Smooth muscle cell (in vitro differentiated cells): ENCODE results near the gene SLC6A4. TPM values are rescaled to one million over a fixed set of nuclear protein-coding genes. Genes with fewer than 3 reads are reported as not detected.

Experiments
- DNase-seq: peaks from one replicate; lab custom pipeline; 2025; ENCODE audit not compliant: unreplicated experiment; lab: John Stamatoyannopoulos, UW
- H2AFZ ChIP-seq: fragments of 200-600 bp; sonication (generic); 2 replicates; pipeline ENCODE4 v1.6.0; 2016; ENCODE audit warnings: antibody characterized with exemption, low read depth, mild to moderate bottlenecking
- H3F3A ChIP-seq: fragments of 200-600 bp; sonication (generic); 2 replicates; pipeline ENCODE4 v1.6.0; 2017; ENCODE audit warnings: antibody characterized with exemption, low read depth
- H3K27ac ChIP-seq: fragments of 200-600 bp; sonication (generic); 2 replicates; pipeline ENCODE4 v1.5.1; 2016; ENCODE audit warnings: low read depth, mild to moderate bottlenecking
- H3K27me3 ChIP-seq: fragments of 200-600 bp; sonication (generic); 2 replicates; pipeline ENCODE4 v1.6.1; 2016; ENCODE audit warnings: low read depth, mild to moderate bottlenecking
- H3K36me3 ChIP-seq: fragments of 200-600 bp; sonication (generic); 2 replicates; pipeline ENCODE4 v1.5.1; 2016; ENCODE audit warnings: low read depth
- H3K4me1 ChIP-seq: fragments of 200-600 bp; sonication (generic); 2 replicates; pipeline ENCODE4 v1.5.1; 2016; ENCODE audit warnings: low read depth
- H3K4me2 ChIP-seq: fragments of 200-600 bp; sonication (generic); 2 replicates; pipeline ENCODE4 v1.6.0; 2016; ENCODE audit warnings: mild to moderate bottlenecking
- H3K4me3 ChIP-seq: fragments of 200-600 bp; sonication (generic); 2 replicates; pipeline ENCODE4 v1.5.1; 2016; ENCODE audit warnings: mild to moderate bottlenecking
- H3K79me2 ChIP-seq: fragments of 200-600 bp; sonication (generic); 2 replicates; pipeline ENCODE4 v1.6.0; 2016; ENCODE audit warnings: low read depth, mild to moderate bottlenecking
- H3K9ac ChIP-seq: fragments of 200-600 bp; sonication (generic); 2 replicates; pipeline ENCODE4 v1.6.0; 2016; ENCODE audit warnings: low read depth
- H3K9me3 ChIP-seq: fragments of 200-600 bp; sonication (generic); replicated peaks from 2 replicates; pipeline ENCODE4 v1.5.1; 2016; ENCODE audit warnings: low read depth
- H4K20me1 ChIP-seq: fragments of 200-600 bp; sonication (generic); 2 replicates; pipeline ENCODE4 v1.6.0; 2016; ENCODE audit warnings: low read depth
- WGBS: methylation state at CpG from one replicate; pipeline ENCODE4 v1.1.7; 2016; ENCODE audit warnings: low lambda C conversion rate; 5-methylcytosine and 5-hydroxymethylcytosine counted together
- polyA plus RNA-seq: library from polyadenylated mRNA; unstranded; fragments of >200 nt; fragmentation: Nextera tagmentation; extraction: Ambion mirVana; gene quantifications from 2 replicates; pipeline ENCODE4 v1.2.1, GENCODE V29; 2016
- total RNA-seq: library from RNA; depleted of rRNA; stranded (reverse); fragments of >200 nt; gene quantifications from 2 replicates; pipeline ENCODE4 v1.2.3, GENCODE V29; 2014
- TF ChIP-seq, protein P1 (sequence below): fragments of 200-600 bp; sonication (generic); IDR thresholded peaks from 2 replicates; pipeline ENCODE4 v1.5.1; 2017; ENCODE audit warnings: borderline replicate concordance, mild to moderate bottlenecking, antibody characterized with exemption; ENCODE audit not compliant: insufficient read depth, poor library complexity, severe bottlenecking

The SLC6A4 gene
- total and polyA plus RNA-seq, 2 experiments from 2014 or later, result 0.11 to 0.49 TPM

DNA sequence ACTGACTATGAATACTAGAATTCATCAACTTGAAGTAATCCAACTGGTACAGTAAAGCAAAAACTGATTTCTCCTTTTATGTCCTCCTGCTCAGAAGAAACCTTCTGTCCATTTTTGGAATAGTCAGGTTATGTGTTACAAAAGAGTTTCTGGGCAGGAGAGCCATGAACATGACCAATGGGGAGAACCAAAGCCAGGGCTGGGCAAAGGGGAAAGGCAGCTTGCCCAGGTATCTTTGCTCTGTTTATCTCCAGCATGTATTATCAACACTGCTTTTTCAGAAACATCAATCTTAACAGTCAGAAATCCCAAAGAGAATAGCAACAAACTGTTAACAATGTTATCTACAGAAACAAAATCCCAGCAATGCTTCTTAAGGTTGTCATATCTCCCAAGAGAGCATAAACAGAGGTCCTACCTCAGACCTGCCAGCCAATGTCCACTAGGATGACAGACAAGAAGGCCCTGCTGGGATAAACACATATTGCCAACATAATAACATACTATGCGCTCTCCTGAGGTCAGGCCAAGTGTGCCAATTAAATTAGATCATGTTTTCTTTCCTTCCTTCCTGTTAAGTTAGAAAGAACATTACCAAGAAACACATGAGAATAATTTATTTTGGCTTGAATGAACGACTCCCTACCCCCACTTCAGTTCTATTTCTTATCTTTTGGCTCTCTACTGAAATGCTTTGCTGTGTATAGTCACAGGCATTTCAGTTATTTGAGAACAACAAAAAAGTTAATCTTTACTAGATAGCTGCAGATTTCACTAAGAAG lies 28.2 kb upstream of the SLC6A4 start:
- Histone ChIP-seq H3K4me2 (no peak overlapping the region), H3K36me3 (peaks cover 4% of the 10 kb centered on the region), H3K27ac (no peak overlapping the region), H3F3A (no peaks in the 10 kb centered on the region), H2AFZ (no peak overlapping the region), H3K4me3 (no peak overlapping the region), H3K4me1 (no peaks in the 10 kb centered on the region), H3K9ac (no peak overlapping the region), H4K20me1 (no peaks in the 10 kb centered on the region), H3K79me2 (no peaks in the 10 kb centered on the region), H3K9me3 (no peaks in the 10 kb centered on the region), H3K27me3 (no peaks in the 10 kb centered on the region)
- TF ChIP-seq, protein P1, sequence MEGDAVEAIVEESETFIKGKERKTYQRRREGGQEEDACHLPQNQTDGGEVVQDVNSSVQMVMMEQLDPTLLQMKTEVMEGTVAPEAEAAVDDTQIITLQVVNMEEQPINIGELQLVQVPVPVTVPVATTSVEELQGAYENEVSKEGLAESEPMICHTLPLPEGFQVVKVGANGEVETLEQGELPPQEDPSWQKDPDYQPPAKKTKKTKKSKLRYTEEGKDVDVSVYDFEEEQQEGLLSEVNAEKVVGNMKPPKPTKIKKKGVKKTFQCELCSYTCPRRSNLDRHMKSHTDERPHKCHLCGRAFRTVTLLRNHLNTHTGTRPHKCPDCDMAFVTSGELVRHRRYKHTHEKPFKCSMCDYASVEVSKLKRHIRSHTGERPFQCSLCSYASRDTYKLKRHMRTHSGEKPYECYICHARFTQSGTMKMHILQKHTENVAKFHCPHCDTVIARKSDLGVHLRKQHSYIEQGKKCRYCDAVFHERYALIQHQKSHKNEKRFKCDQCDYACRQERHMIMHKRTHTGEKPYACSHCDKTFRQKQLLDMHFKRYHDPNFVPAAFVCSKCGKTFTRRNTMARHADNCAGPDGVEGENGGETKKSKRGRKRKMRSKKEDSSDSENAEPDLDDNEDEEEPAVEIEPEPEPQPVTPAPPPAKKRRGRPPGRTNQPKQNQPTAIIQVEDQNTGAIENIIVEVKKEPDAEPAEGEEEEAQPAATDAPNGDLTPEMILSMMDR, result no peak
- WGBS, result 78% methylated on average over 2 of the region's 2 CpGs
- DNase-seq, result no peak

DNA sequence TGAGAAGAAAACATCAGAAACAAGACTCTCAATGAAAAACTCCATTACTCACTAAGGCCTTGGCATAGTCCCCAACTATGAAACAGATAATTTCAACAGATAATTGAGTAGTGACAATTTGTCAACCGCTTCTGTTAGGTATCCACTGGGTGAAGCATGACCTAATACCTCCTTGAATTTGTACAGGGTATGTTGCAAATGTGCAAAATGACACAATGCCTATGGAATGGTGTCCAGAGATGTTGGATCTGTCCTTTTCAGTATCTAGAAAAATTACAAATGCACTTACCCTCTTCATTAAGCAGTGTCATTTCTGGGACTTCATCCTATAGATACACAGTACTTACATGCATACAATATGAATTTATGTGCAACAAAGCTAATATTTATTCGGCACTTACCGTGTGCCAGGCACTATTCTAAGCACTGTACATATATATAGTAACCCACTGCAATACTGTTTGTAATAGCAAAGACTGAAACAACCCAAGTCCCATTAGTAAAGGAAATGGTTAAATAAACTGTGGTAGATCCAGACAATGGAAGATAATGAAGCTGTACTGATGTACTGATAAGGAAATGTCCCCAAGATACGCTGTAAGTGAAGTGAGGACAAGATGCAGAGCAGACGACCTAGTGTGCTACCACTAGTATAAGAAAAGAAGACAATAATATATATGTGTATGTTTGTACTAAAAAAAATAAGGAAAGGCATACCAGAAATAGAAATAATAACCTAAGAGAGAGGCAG lies 21.4 kb upstream of the SLC6A4 start:
- WGBS, result 72% methylated on average over 5 of the region's 5 CpGs
- no peaks in the 10 kb centered on the region for H3K4me1 ChIP-seq
- no peak for DNase-seq
- no peaks in the 10 kb centered on the region for H3K9me3 ChIP-seq
- no peaks in the 10 kb centered on the region for H4K20me1 ChIP-seq
- no peak overlapping the region for H3K9ac ChIP-seq
- H3F3A ChIP-seq, result no peaks in the 10 kb centered on the region
- H3K27ac ChIP-seq, result no peak overlapping the region
- H3K36me3 ChIP-seq, result peaks cover 4% of the 10 kb centered on the region
- no peaks in the 10 kb centered on the region for H3K79me2 ChIP-seq
- no peak overlapping the region for H3K4me2 ChIP-seq
- no peaks in the 10 kb centered on the region for H3K27me3 ChIP-seq
- H3K4me3 ChIP-seq, result no peak overlapping the region
- no peak overlapping the region for H2AFZ ChIP-seq
- TF ChIP-seq, protein P1, result no peak

DNA sequence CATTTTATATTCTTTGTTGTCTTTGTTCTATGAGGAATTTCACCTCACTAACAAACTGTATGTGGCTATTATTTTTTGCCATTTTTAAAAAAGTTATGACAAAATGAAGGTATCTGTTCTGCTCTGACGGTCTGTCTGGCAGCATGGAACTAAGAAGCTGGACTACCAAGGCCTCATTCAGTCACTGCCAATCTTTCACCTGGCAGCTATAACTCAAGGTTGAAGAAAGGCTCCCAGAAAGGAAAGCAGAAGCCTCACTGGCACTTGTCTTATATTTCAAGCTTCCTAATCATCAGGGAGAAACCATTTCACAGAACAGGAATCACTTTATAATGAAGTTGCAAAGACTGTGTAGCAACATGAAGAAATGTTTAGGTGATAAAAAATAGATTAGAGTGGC lies 18.7 kb upstream of the SLC6A4 start:
- no peaks in the 10 kb centered on the region for H3K36me3 ChIP-seq
- WGBS, result 94% methylated on average over 1 of the region's 1 CpG
- no peak for DNase-seq
- H3K79me2 ChIP-seq, result no peaks in the 10 kb centered on the region
- no peak overlapping the region for H3K9ac ChIP-seq
- TF ChIP-seq, protein P1, result no peak
- no peak overlapping the region for H3K27ac ChIP-seq
- no peaks in the 10 kb centered on the region for H3F3A ChIP-seq
- no peak overlapping the region for H3K4me3 ChIP-seq
- no peaks in the 10 kb centered on the region for H3K27me3 ChIP-seq
- no peak overlapping the region for H3K4me2 ChIP-seq
- no peak overlapping the region for H2AFZ ChIP-seq
- H3K4me1 ChIP-seq, result no peaks in the 10 kb centered on the region
- no peaks in the 10 kb centered on the region for H4K20me1 ChIP-seq
- H3K9me3 ChIP-seq, result no peaks in the 10 kb centered on the region
